H9 (cell line): Measurements from ENCODE around the gene HNF4A. TPM values are rescaled to one million over a fixed set of nuclear protein-coding genes. Genes with fewer than 3 reads are reported as not detected.

Source experiments
- DNase-seq: peaks from one replicate; pipeline ENCODE4 v3.0.0-alpha.2; 2017
- H2AFZ ChIP-seq: one replicate; pipeline ENCODE4 v1.6.1; 2013; ENCODE audit warnings: mild to moderate bottlenecking, low read length, control low read depth, moderate library complexity
- H2AK5ac ChIP-seq: 2 replicates; pipeline ENCODE4 v1.6.1; 2013; ENCODE audit warnings: low read length, control low read depth, mixed read lengths; ENCODE audit not compliant: insufficient read length
- H2BK120ac ChIP-seq: one replicate; pipeline ENCODE4 v1.6.1; 2013; ENCODE audit warnings: low read depth, mild to moderate bottlenecking, low read length, control low read depth, inconsistent platforms; ENCODE audit not compliant: poor library complexity, severe bottlenecking
- H2BK12ac ChIP-seq: 2 replicates; pipeline ENCODE4 v1.6.1; 2013; ENCODE audit warnings: low read length, control low read depth, mixed read lengths, low read depth; ENCODE audit not compliant: insufficient read length
- H2BK15ac ChIP-seq: 2 replicates; pipeline ENCODE4 v1.6.1; 2013; ENCODE audit warnings: low read depth, low read length, control low read depth
- H2BK20ac ChIP-seq: one replicate; pipeline ENCODE4 v1.6.1; 2013; ENCODE audit warnings: low read depth, mild to moderate bottlenecking, low read length, control low read depth, inconsistent platforms; ENCODE audit not compliant: poor library complexity, severe bottlenecking
- H2BK5ac ChIP-seq: 2 replicates; pipeline ENCODE4 v1.6.1; 2013; ENCODE audit warnings: low read length, control low read depth, mixed read lengths; ENCODE audit not compliant: insufficient read length
- H3K14ac ChIP-seq: 2 replicates; pipeline ENCODE4 v1.6.1; 2013; ENCODE audit warnings: low read length, control low read depth; ENCODE audit not compliant: insufficient read depth
- H3K18ac ChIP-seq: 2 replicates; pipeline ENCODE4 v1.6.1; 2013; ENCODE audit warnings: low read depth, mild to moderate bottlenecking, mixed read lengths, low read length, control low read depth; ENCODE audit not compliant: insufficient read length
- H3K23ac ChIP-seq: 2 replicates; pipeline ENCODE4 v1.6.1; 2013; ENCODE audit warnings: low read length, control low read depth, mixed read lengths, low read depth; ENCODE audit not compliant: insufficient read length
- H3K23me2 ChIP-seq: 2 replicates; pipeline ENCODE4 v1.6.1; 2013; ENCODE audit warnings: low read depth, mild to moderate bottlenecking, mixed read lengths, low read length, control low read depth; ENCODE audit not compliant: insufficient read length, poor library complexity, severe bottlenecking
- H3K27ac ChIP-seq: 2 replicates; pipeline ENCODE4 v1.5.1; 2013; ENCODE audit warnings: low read length, control low read depth, mixed read lengths, low read depth; ENCODE audit not compliant: insufficient read length
- H3K27me3 ChIP-seq: 2 replicates; pipeline ENCODE4 v1.6.1; 2013; ENCODE audit warnings: low read length, control low read depth, inconsistent platforms; ENCODE audit not compliant: insufficient read depth
- H3K4ac ChIP-seq: 2 replicates; pipeline ENCODE4 v1.6.1; 2013; ENCODE audit warnings: low read depth, mild to moderate bottlenecking, control low read depth, inconsistent platforms, low read length, moderate library complexity
- H3K4me1 ChIP-seq: 2 replicates; pipeline ENCODE4 v1.6.1; 2013; ENCODE audit warnings: low read length, control low read depth, inconsistent platforms; ENCODE audit not compliant: insufficient read depth
- H3K4me2 ChIP-seq: 2 replicates; pipeline ENCODE4 v1.6.1; 2013; ENCODE audit warnings: low read length, control low read depth, mixed read lengths; ENCODE audit not compliant: insufficient read length, insufficient read depth
- H3K56ac ChIP-seq: 2 replicates; pipeline ENCODE4 v1.6.1; 2013; ENCODE audit warnings: low read depth, mild to moderate bottlenecking, mixed read lengths, low read length, control low read depth; ENCODE audit not compliant: insufficient read length
- H3K79me1 ChIP-seq: 2 replicates; pipeline ENCODE4 v1.6.1; 2013; ENCODE audit warnings: low read depth, mild to moderate bottlenecking, moderate library complexity, low read length, control low read depth, inconsistent platforms; ENCODE audit not compliant: insufficient read depth, poor library complexity, severe bottlenecking
- H3K79me2 ChIP-seq: 2 replicates; pipeline ENCODE4 v1.6.1; 2013; ENCODE audit warnings: low read length, control low read depth, inconsistent platforms; ENCODE audit not compliant: insufficient read depth
- H3K9ac ChIP-seq: 2 replicates; pipeline ENCODE4 v1.6.1; 2013; ENCODE audit warnings: low read length, control low read depth, mixed read lengths; ENCODE audit not compliant: insufficient read length; ENCODE audit errors: extremely low read depth
- H3K9me3 ChIP-seq: one replicate; pipeline ENCODE4 v1.6.1; 2013; ENCODE audit warnings: low read depth, low read length, inconsistent platforms; ENCODE audit not compliant: control insufficient read depth
- H3T11ph ChIP-seq: one replicate; pipeline ENCODE4 v1.6.1; 2013; ENCODE audit warnings: mild to moderate bottlenecking, low read length, control low read depth, inconsistent platforms
- H4K20me1 ChIP-seq: one replicate; pipeline ENCODE4 v1.6.1; 2013; ENCODE audit not compliant: control insufficient read depth, insufficient read length, insufficient read depth
- H4K5ac ChIP-seq: 2 replicates; pipeline ENCODE4 v1.6.1; 2013; ENCODE audit warnings: low read depth, mild to moderate bottlenecking, mixed read lengths, low read length, control low read depth; ENCODE audit not compliant: insufficient read length
- H4K8ac ChIP-seq: replicated peaks from 2 replicates; pipeline ENCODE4 v1.6.1; 2013; ENCODE audit warnings: low read length, control low read depth, mixed read lengths, low read depth; ENCODE audit not compliant: insufficient read length
- H4K91ac ChIP-seq: 2 replicates; pipeline ENCODE4 v1.6.1; 2013; ENCODE audit warnings: low read depth, mild to moderate bottlenecking, moderate library complexity, mixed read lengths, low read length, control low read depth; ENCODE audit not compliant: insufficient read length
- H3K27ac Mint-ChIP-seq, 3 experiments: 2 replicates in 2 of 3; 3 replicates in 1 of 3; pipeline ENCODE4 v1.8.0; 2020 to 2021; ENCODE audit warnings: mixed read lengths in 3 of 3, mild to moderate bottlenecking in 1 of 3, moderate library complexity in 1 of 3
- H3K27me3 Mint-ChIP-seq: 2 replicates; pipeline ENCODE4 v1.8.0; 2021; ENCODE audit warnings: low read depth, mild to moderate bottlenecking, moderate library complexity, mixed read lengths
- H3K36me3 Mint-ChIP-seq, 3 experiments: 2 replicates in 2 of 3; 3 replicates in 1 of 3; pipeline ENCODE4 v1.8.0; 2020 to 2021; ENCODE audit warnings: low read depth in 3 of 3, mixed read lengths in 3 of 3; ENCODE audit not compliant: insufficient read depth in 1 of 3
- H3K4me1 Mint-ChIP-seq, 2 experiments: 2 replicates each; pipeline ENCODE4 v1.8.0; 2020; ENCODE audit warnings: mixed read lengths in 2 of 2
- H3K4me3 Mint-ChIP-seq, 2 experiments: 2 replicates in 1 of 2; 3 replicates in 1 of 2; pipeline ENCODE4 v1.8.0; 2020 to 2021; ENCODE audit warnings: mild to moderate bottlenecking in 2 of 2, mixed read lengths in 2 of 2, moderate library complexity in 1 of 2
- H3K9me3 Mint-ChIP-seq, 2 experiments: 2 replicates in 1 of 2; 3 replicates in 1 of 2; pipeline ENCODE4 v1.8.0; 2020; ENCODE audit warnings: mild to moderate bottlenecking in 2 of 2, mixed read lengths in 2 of 2, moderate library complexity in 1 of 2
- WGBS: extraction: QIAGEN DNeasy Blood & Tissue Kit; methylation state at CpG from one replicate; pipeline ENCODE4 v1.1.7; 2013; ENCODE audit warnings: missing lambda C conversion rate, low lambda C conversion rate, mixed read lengths; ENCODE audit not compliant: insufficient read length; ENCODE audit errors: extremely low coverage; 5-methylcytosine and 5-hydroxymethylcytosine counted together
- total RNA-seq: library from RNA; stranded (reverse); gene quantifications from 2 replicates; pipeline ENCODE4 v1.2.1, GENCODE V29; 2021
- TF ChIP-seq, protein P1 (sequence below): fragments of 200-600 bp; sonication (generic); conservative IDR thresholded peaks from 3 replicates; pipeline ENCODE4 v1.8.0; 2021; ENCODE audit warnings: antibody characterized with exemption, mild to moderate bottlenecking

HNF4A gene
- total RNA-seq, 1 experiment from 2014 or later: not detected

DNA sequence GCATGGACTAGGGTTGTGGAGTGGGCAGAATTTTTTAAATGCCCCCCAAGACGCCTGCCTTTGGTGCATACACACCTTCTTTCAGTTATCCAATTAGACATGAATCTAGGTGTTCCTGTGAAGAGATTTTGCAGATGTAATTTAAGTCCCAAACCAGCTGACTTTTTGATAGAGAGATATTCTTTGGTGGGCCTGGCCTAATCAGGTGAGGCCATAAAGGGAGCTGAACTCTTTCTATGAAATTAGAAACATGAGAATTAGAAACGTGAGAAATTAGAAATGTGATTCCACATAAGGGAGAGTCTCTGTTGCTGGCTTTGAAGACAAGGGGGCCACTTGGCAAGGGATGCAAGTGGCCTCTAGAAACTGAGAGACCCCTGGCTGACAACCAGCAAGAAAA, 83.8 kb downstream of the HNF4A start:
- Histone ChIP-seq H2BK20ac (no peak overlapping the region), H3K9me3 (no peaks in the 10 kb centered on the region), H4K8ac (no peak overlapping the region), H3K27me3 (no peaks in the 10 kb centered on the region), H3K79me2 (no peaks in the 10 kb centered on the region), H3K4ac (no peak overlapping the region), H3K27ac (no peak overlapping the region), H4K5ac (no peak overlapping the region), H3K4me1 (no peaks in the 10 kb centered on the region), H2BK120ac (no peak overlapping the region), H3T11ph (no peak overlapping the region), H4K91ac (no peak overlapping the region), H3K14ac (no peak overlapping the region), H3K56ac (no peak overlapping the region), H3K9ac (no peak overlapping the region), H2BK5ac (no peak overlapping the region), H2AFZ (no peak overlapping the region), H3K23me2 (no peaks in the 10 kb centered on the region), H3K4me2 (no peak overlapping the region), H2BK12ac (no peak overlapping the region), H3K23ac (no peak overlapping the region), H2AK5ac (no peak overlapping the region), H4K20me1 (no peaks in the 10 kb centered on the region), H3K79me1 (no peaks in the 10 kb centered on the region), H2BK15ac (no peak overlapping the region), H3K18ac (no peak overlapping the region)
- no peaks in the 10 kb centered on the region for H3K9me3 Mint-ChIP-seq
- H3K27me3 Mint-ChIP-seq: peaks cover 4% of the 10 kb centered on the region; the same call in 1 of the 2 replicates
- WGBS: no CpG with 5 or more reads among the region's 2 CpGs
- DNase-seq: no peak
- no peak overlapping the region for H3K27ac Mint-ChIP-seq
- TF ChIP-seq, protein P1, sequence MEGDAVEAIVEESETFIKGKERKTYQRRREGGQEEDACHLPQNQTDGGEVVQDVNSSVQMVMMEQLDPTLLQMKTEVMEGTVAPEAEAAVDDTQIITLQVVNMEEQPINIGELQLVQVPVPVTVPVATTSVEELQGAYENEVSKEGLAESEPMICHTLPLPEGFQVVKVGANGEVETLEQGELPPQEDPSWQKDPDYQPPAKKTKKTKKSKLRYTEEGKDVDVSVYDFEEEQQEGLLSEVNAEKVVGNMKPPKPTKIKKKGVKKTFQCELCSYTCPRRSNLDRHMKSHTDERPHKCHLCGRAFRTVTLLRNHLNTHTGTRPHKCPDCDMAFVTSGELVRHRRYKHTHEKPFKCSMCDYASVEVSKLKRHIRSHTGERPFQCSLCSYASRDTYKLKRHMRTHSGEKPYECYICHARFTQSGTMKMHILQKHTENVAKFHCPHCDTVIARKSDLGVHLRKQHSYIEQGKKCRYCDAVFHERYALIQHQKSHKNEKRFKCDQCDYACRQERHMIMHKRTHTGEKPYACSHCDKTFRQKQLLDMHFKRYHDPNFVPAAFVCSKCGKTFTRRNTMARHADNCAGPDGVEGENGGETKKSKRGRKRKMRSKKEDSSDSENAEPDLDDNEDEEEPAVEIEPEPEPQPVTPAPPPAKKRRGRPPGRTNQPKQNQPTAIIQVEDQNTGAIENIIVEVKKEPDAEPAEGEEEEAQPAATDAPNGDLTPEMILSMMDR: no peak
- H3K36me3 Mint-ChIP-seq: no peaks in the 10 kb centered on the region
- H3K4me1 Mint-ChIP-seq: no peaks in the 10 kb centered on the region
- H3K4me3 Mint-ChIP-seq: no peak overlapping the region
